GM10847 (cell line): ENCODE results near the gene COX19.

Experiments
- POLR2A ChIP-seq: IDR thresholded peaks from 2 replicates; pipeline ENCODE4 v1.6.1; 2011; ENCODE audit not compliant: insufficient read length; ENCODE audit errors: extremely low read depth

COX19 gene

GRCh38 chr7:987909-988308 lies 12.6 kb upstream of the COX19 start:
- no peak for TF ChIP-seq POLR2A

GRCh38 chr7:986766-987751 lies 11.7 kb upstream of the COX19 start:
- no peak for TF ChIP-seq POLR2A

GRCh38 chr7:985915-986741 lies 10.8 kb upstream of the COX19 start:
- TF ChIP-seq POLR2A = no peak

GRCh38 chr7:985127-985416 lies 9.7 kb upstream of the COX19 start:
- no peak for TF ChIP-seq POLR2A

GRCh38 chr7:984361-985126 lies 9.2 kb upstream of the COX19 start:
- TF ChIP-seq POLR2A = no peak

GRCh38 chr7:983616-984071 lies 8.3 kb upstream of the COX19 start:
- TF ChIP-seq POLR2A = no peak

GRCh38 chr7:983004-983615 lies 7.8 kb upstream of the COX19 start, which contains the start of gene CYP2W1:
CYP2W1 (plus strand) TSS chr7:983181; CDS start chr7:983212, 31 bp downstream.
- TF ChIP-seq POLR2A = no peak

- TF ChIP-seq POLR2A = no peak
Measured at GRCh38 chr7:982511-983003, 7.2 kb upstream of the COX19 start.

- TF ChIP-seq POLR2A = no peak
Measured at GRCh38 chr7:981793-982510, 6.6 kb upstream of the COX19 start.

GRCh38 chr7:979886-980571 lies 4.7 kb upstream of the COX19 start:
- no peak for TF ChIP-seq POLR2A

- TF ChIP-seq POLR2A = no peak
Measured at GRCh38 chr7:979151-979550, 3.8 kb upstream of the COX19 start.

GRCh38 chr7:978416-979091 lies 3.2 kb upstream of the COX19 start:
- TF ChIP-seq POLR2A = no peak

GRCh38 chr7:978049-978346 lies 2.6 kb upstream of the COX19 start:
- no peak for TF ChIP-seq POLR2A
